GM18517 (cell line): ENCODE data around the gene HEPACAM.
A peak's percentile ranks its signal among the peaks of the same experiment; 100 is the strongest.

Source experiments
- ATAC-seq: cut with Tn5 transposase; IDR thresholded peaks from one replicate; pipeline ENCODE4 v1.9.1; 2021; ENCODE audit warnings: mild to moderate bottlenecking, moderate library complexity; ENCODE audit not compliant: unreplicated experiment

The HEPACAM gene

GRCh38 chr11:124943254-124943616 is 7.4 kb upstream of the HEPACAM start:
- ATAC-seq: no peak

GRCh38 chr11:124942466-124943253 is 6.8 kb upstream of the HEPACAM start:
- ATAC-seq: no peak

GRCh38 chr11:124941703-124942102 is 5.9 kb upstream of the HEPACAM start:
- no peak for ATAC-seq

GRCh38 chr11:124938970-124939369 is 3.1 kb upstream of the HEPACAM start:
- ATAC-seq: no peak

GRCh38 chr11:124938206-124938765 is 2.4 kb upstream of the HEPACAM start:
- no peak for ATAC-seq

- ATAC-seq: no peak
Observed at GRCh38 chr11:124937336-124937935, 1.6 kb upstream of the HEPACAM start.

GRCh38 chr11:124934862-124935547 is 842 bp downstream of the HEPACAM start:
- ATAC-seq: no peak

- peak; percentile 96 for ATAC-seq
Observed at GRCh38 chr11:124930799-124931198, 5.0 kb downstream of the HEPACAM start.

- ATAC-seq: no peak
Observed at GRCh38 chr11:124928942-124929665, 6.7 kb downstream of the HEPACAM start.

- ATAC-seq: no peak
Observed at GRCh38 chr11:124923296-124923695, 12.6 kb downstream of the HEPACAM start.

GRCh38 chr11:124922831-124923230 is 13.0 kb downstream of the HEPACAM start:
- no peak for ATAC-seq

- ATAC-seq: peak; percentile 63
Observed at GRCh38 chr11:124920870-124921609, 14.8 kb downstream of the HEPACAM start.

GRCh38 chr11:124920356-124920755 is 15.5 kb downstream of the HEPACAM start:
- no peak for ATAC-seq

GRCh38 chr11:124919898-124920297 is 15.9 kb downstream of the HEPACAM start:
- no peak for ATAC-seq

GRCh38 chr11:124918950-124919349 is 16.9 kb downstream of the HEPACAM start, which contains the start of gene HEPN1:
HEPN1 (plus strand) TSS chr11:124919250.
- no peak for ATAC-seq

GRCh38 chr11:124917115-124917637 is 18.7 kb downstream of the HEPACAM start:
- ATAC-seq: no peak

- ATAC-seq: no peak
Observed at GRCh38 chr11:124916370-124916710, 19.5 kb downstream of the HEPACAM start.

GRCh38 chr11:124915541-124916369 is 20.1 kb downstream of the HEPACAM start:
- no peak for ATAC-seq

- no peak for ATAC-seq
Observed at GRCh38 chr11:124902616-124903015, 33.2 kb downstream of the HEPACAM start.
